ENCODE results near the gene CST11.
A peak's percentile ranks its signal among the peaks of the same experiment; 100 is the strongest.
"Not testable (repeated sequence)": the region's sequence is repeated elsewhere in the genome, so short reads cannot be mapped to it uniquely, and the experiment has no call there.

CST11 gene

GRCh38 chr20:23452776-23453175, at the start of gene CST11:
TSS of gene CST11 (minus strand) at chr20:23452876. CDS start at chr20:23452811, 65 bp downstream.
- no peak for DNase-seq

- DNase-seq = no peak
Measured at GRCh38 chr20:23501926-23502325, 49.2 kb upstream of the CST11 start.

- DNase-seq = no peak
Measured at GRCh38 chr20:23497536-23497935, 44.9 kb upstream of the CST11 start.

- DNase-seq = no peak
Measured at GRCh38 chr20:23493172-23493772, 40.6 kb upstream of the CST11 start.

- no peak for DNase-seq
Measured at GRCh38 chr20:23492292-23492691, 39.6 kb upstream of the CST11 start.

- no peak for DNase-seq
Measured at GRCh38 chr20:23490817-23491216, 38.1 kb upstream of the CST11 start, which contains the start of gene CST8. TSS of gene CST8 (plus strand) at chr20:23491117. CDS start at chr20:23491668, 551 bp downstream.

- no peak for DNase-seq
Measured at GRCh38 chr20:23488996-23489395, 36.3 kb upstream of the CST11 start.

- no peak for DNase-seq
Measured at GRCh38 chr20:23488470-23488869, 35.8 kb upstream of the CST11 start.

- no peak for DNase-seq
Measured at GRCh38 chr20:23484081-23484480, 31.4 kb upstream of the CST11 start.

- no peak for DNase-seq
Measured at GRCh38 chr20:23482138-23482537, 29.5 kb upstream of the CST11 start.

- DNase-seq = no peak
Measured at GRCh38 chr20:23479043-23479442, 26.4 kb upstream of the CST11 start.

- no peak for DNase-seq
Measured at GRCh38 chr20:23477223-23477622, 24.5 kb upstream of the CST11 start.

- DNase-seq = no peak
Measured at GRCh38 chr20:23476015-23476754, 23.5 kb upstream of the CST11 start.

- DNase-seq = no peak
Measured at GRCh38 chr20:23475395-23475794, 22.7 kb upstream of the CST11 start.

GRCh38 chr20:23473293-23473692, 20.6 kb upstream of the CST11 start:
- not testable (repeated sequence) for DNase-seq

- DNase-seq = not testable (repeated sequence)
Measured at GRCh38 chr20:23472306-23472705, 19.6 kb upstream of the CST11 start.

- not testable (repeated sequence) for DNase-seq
Measured at GRCh38 chr20:23466961-23467360, 14.3 kb upstream of the CST11 start.

- no peak for DNase-seq
Measured at GRCh38 chr20:23461180-23461579, 8.5 kb upstream of the CST11 start.

- no peak for DNase-seq
Measured at GRCh38 chr20:23459461-23460150, 6.9 kb upstream of the CST11 start.

- DNase-seq = no peak
Measured at GRCh38 chr20:23456873-23457272, 4.2 kb upstream of the CST11 start.

- peak; percentile 51 for DNase-seq
Measured at GRCh38 chr20:23456409-23456808, 3.7 kb upstream of the CST11 start.

GRCh38 chr20:23455639-23456038, 3.0 kb upstream of the CST11 start:
- DNase-seq = no peak

- DNase-seq = no peak
Measured at GRCh38 chr20:23454816-23455215, 2.1 kb upstream of the CST11 start.
